ENCODE measurements around the gene STON2.
A peak's percentile ranks its signal among the peaks of the same experiment; 100 is the strongest.

The STON2 gene

DNA sequence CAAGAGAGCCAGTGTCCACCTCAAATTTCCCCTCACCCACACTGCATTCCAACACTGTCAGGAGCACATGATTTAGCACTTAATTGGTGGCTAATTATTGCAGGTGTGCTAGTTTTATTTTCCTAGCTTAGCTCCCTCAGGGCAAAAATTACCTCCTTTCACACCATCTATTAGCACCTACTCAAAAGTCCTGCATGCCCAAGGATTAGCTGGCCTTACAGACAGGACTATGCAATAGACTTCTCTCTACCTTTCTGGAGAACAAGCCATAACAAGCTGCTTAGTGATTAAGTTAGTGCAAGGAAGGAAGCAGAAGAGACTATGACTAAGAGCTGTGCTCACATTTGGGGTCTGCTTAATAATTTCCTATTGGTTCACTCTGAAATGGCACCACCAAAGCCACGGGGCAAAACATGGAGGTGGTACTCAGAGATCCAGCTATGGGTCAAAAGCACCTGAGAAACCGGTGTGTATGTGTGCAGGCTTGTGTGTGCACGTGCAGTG is 69.5 kb downstream of the STON2 start:
- no peak overlapping the region for H3K4me3 ChIP-seq (ENCODE audit: low read depth, low read length)
- no peak overlapping the region for H3K9ac ChIP-seq (ENCODE audit: low read depth, low read length)
- H3K4me1 ChIP-seq (ENCODE audit: control insufficient read depth, insufficient read depth, low read length) = peaks cover 6% of the 10 kb centered on the region; the same call in 1 of the 2 replicates
- no peak overlapping the region for H3K27ac ChIP-seq (ENCODE audit: low read depth, low read length)
- no peaks in the 10 kb centered on the region for H3K36me3 ChIP-seq (ENCODE audit: control insufficient read depth, insufficient read depth, low read length)
- H3K9me3 ChIP-seq (ENCODE audit: control insufficient read depth, insufficient read depth, low read length) = no peaks in the 10 kb centered on the region
- no peaks in the 10 kb centered on the region for H3K27me3 ChIP-seq (ENCODE audit: control insufficient read depth, insufficient read depth, low read length)

DNA sequence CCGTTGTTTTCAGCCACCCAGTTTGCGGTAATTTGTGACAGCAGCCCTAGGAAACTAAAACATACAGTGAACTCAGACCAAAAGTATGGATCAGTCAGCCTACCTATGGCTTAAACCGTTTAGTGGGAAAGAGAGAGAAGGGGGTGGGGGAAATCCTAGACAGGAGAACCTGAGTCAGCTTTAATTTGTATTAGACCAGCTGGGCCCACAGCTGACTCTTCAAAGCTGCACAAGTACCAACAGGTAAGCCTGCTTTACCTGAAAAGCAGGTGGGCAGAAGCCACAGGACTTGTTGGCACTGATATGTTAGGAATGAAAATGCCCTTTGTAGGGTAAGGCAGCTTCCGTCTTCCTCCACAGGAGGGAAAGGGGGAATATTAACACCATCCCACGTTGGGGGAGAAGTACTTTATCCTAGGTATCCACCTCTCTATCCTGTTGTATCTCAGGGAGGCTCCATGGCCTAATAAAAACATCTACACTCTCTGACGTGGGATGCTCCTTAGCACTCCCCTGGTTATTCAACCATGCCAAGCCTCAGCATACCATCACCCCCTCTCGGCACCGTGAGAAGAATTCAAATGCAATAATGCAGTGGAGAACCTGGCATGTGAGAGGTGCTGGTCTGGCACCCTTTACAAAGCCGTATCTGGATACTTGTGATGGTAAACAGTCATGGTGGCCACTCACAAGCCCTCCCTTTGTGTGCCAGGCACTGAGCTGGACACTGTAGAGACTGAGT is 70.3 kb downstream of the STON2 start:
- H3K4me3 ChIP-seq (ENCODE audit: low read depth, low read length) = no peak overlapping the region
- no peak overlapping the region for H3K9ac ChIP-seq (ENCODE audit: low read depth, low read length)
- no peaks in the 10 kb centered on the region for H3K9me3 ChIP-seq (ENCODE audit: control insufficient read depth, insufficient read depth, low read length)
- no peak overlapping the region for H3K27ac ChIP-seq (ENCODE audit: low read depth, low read length)
- H3K27me3 ChIP-seq (ENCODE audit: control insufficient read depth, insufficient read depth, low read length) = no peaks in the 10 kb centered on the region
- no peaks in the 10 kb centered on the region for H3K36me3 ChIP-seq (ENCODE audit: control insufficient read depth, insufficient read depth, low read length)
- H3K4me1 ChIP-seq (ENCODE audit: control insufficient read depth, insufficient read depth, low read length) = peaks cover 15% of the 10 kb centered on the region

DNA sequence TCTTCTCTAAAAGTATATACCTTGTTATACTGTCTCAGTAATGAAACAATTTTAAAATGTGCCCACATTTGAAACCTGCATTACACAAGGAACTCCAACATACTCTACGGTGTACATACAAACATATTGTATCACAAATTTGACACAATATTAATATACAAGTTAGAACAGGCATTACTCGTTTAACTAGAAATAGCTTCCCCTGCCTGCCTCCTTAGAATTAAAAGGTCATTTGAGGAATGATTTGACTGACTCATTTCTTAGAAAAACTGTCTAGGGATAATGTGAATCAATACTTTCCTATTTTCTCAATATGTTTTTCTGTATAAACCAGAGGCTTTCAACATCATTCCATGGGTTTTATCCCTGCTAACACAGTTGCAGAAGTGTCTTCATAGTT is 73.7 kb downstream of the STON2 start:
- H3K27ac ChIP-seq (ENCODE audit: low read depth, low read length) = no peak overlapping the region
- H3K9ac ChIP-seq (ENCODE audit: low read depth, low read length) = no peak overlapping the region
- H3K27me3 ChIP-seq (ENCODE audit: control insufficient read depth, insufficient read depth, low read length) = no peaks in the 10 kb centered on the region
- H3K4me3 ChIP-seq (ENCODE audit: low read depth, low read length) = no peak overlapping the region
- H3K4me1 ChIP-seq (ENCODE audit: control insufficient read depth, insufficient read depth, low read length) = peaks cover 35% of the 10 kb centered on the region
- H3K36me3 ChIP-seq (ENCODE audit: control insufficient read depth, insufficient read depth, low read length) = no peaks in the 10 kb centered on the region
- H3K9me3 ChIP-seq (ENCODE audit: control insufficient read depth, insufficient read depth, low read length) = no peaks in the 10 kb centered on the region

DNA sequence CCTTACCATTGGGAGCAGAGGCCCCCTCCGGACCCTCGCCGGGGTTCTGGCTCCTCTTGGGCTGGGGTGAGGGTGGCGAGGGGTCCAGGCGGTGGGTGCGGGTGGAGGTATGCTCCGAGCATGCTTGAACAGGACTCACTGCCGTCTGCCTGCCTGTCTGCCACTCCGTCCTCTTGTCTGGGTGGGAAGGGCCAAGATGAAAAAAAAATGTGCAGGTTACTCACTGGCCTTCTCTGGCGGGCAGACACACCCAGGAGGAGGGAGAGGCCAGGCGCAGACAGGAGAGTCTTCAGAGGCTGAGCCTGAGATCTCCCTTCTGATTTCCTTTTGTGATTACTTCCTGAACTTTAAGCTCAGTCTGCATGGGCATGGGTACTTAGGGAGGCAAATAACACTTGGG is 76.1 kb downstream of the STON2 start:
- Histone ChIP-seq H3K9ac (ENCODE audit: low read depth, low read length) (no peak overlapping the region), H3K4me1 (ENCODE audit: control insufficient read depth, insufficient read depth, low read length) (peaks cover 32% of the 10 kb centered on the region), H3K36me3 (ENCODE audit: control insufficient read depth, insufficient read depth, low read length) (no peaks in the 10 kb centered on the region), H3K27me3 (ENCODE audit: control insufficient read depth, insufficient read depth, low read length) (no peaks in the 10 kb centered on the region), H3K4me3 (ENCODE audit: low read depth, low read length) (peak overlapping the region; percentile 47), H3K27ac (ENCODE audit: low read depth, low read length) (peak overlapping the region; percentile 84), H3K9me3 (ENCODE audit: control insufficient read depth, insufficient read depth, low read length) (no peaks in the 10 kb centered on the region)

DNA sequence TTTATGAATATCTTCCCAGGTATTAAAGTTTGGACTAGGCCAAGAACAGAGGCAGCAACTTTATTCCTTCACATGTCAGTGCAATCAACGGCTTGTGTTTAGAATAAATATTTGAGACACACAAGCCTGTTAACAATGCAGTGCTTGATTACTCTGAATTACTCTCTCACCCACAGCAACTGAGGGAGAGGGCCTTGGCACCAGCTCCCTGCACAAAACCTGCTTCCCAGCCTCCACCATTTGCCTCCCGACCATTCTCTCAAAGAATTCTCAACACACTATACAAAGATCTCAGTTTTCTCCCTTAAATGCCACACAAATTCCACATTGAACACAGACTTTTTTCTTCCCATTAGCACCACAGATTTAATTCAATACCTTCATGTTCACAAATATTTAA is 77.0 kb downstream of the STON2 start:
- peak overlapping the region; percentile 47 for H3K4me3 ChIP-seq (ENCODE audit: low read depth, low read length)
- H3K27me3 ChIP-seq (ENCODE audit: control insufficient read depth, insufficient read depth, low read length) = no peaks in the 10 kb centered on the region
- H3K9ac ChIP-seq (ENCODE audit: low read depth, low read length) = no peak overlapping the region
- H3K9me3 ChIP-seq (ENCODE audit: control insufficient read depth, insufficient read depth, low read length) = no peaks in the 10 kb centered on the region
- H3K4me1 ChIP-seq (ENCODE audit: control insufficient read depth, insufficient read depth, low read length) = peaks cover 32% of the 10 kb centered on the region
- H3K36me3 ChIP-seq (ENCODE audit: control insufficient read depth, insufficient read depth, low read length) = no peaks in the 10 kb centered on the region
- H3K27ac ChIP-seq (ENCODE audit: low read depth, low read length) = no peak overlapping the region

DNA sequence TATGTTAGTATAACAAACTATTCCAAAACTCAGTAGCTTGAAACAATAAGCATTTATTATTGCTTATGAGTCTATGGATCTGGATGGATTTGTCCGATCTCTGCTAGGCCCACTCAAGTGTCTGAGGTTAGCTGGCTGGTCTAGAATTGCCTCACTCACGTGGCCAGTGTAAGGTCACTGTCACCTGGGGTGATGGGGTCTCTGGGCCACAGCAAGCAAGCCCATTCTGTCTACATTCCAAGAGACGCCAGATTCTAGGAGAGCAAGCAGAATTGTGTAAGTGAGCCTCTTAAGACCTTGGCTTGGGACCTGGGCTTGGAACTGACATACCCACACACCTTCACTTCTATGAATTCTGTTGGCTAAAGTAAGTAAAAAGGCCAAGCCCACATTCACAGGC is 80.2 kb downstream of the STON2 start:
- H3K27ac ChIP-seq (ENCODE audit: low read depth, low read length) = peak overlapping the region; percentile 19
- H3K36me3 ChIP-seq (ENCODE audit: control insufficient read depth, insufficient read depth, low read length) = no peaks in the 10 kb centered on the region
- no peak overlapping the region for H3K4me3 ChIP-seq (ENCODE audit: low read depth, low read length)
- no peak overlapping the region for H3K9ac ChIP-seq (ENCODE audit: low read depth, low read length)
- peaks cover 35% of the 10 kb centered on the region for H3K4me1 ChIP-seq (ENCODE audit: control insufficient read depth, insufficient read depth, low read length)
- H3K9me3 ChIP-seq (ENCODE audit: control insufficient read depth, insufficient read depth, low read length) = no peaks in the 10 kb centered on the region
- H3K27me3 ChIP-seq (ENCODE audit: control insufficient read depth, insufficient read depth, low read length) = no peaks in the 10 kb centered on the region

DNA sequence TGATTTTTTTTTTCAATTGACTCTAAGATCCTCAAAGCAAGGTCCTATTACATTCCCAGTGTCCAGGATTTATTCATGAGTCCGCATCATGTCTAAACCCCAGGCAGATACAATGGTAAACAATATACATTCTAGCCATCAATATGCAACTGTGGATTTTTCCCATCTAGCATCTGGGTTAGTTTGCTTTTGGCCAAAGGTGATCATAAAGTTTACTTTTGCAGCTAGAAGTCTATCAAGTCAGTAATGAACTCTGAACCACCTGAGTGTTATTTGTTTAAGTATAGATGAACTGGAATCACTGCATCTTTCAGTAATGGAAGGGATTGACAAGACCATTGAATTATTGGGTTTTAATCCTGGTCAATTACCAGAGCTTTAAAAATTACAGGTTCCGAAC is 80.8 kb downstream of the STON2 start:
- peaks cover 35% of the 10 kb centered on the region for H3K4me1 ChIP-seq (ENCODE audit: control insufficient read depth, insufficient read depth, low read length)
- no peak overlapping the region for H3K4me3 ChIP-seq (ENCODE audit: low read depth, low read length)

DNA sequence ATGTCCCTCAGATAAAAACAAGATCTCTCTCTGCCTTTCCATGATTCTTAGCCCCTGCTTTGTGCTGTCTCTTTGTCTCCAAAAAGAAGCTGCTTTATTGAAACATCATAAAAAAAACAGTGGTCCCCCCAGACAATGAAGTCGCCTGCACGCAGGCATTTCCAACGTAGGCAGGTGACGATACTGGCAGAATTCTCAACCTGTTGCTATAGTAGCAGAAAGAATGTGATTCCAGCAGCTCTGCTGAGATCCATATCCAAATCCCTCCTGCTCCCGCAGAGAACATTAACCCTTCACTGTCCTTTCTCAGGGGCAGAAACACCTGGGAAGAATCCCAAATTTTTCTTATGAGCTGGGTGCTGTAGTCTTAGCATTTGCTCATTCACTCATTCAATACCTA is 84.8 kb downstream of the STON2 start:
- Histone ChIP-seq H3K4me1 (ENCODE audit: control insufficient read depth, insufficient read depth, low read length) (peaks cover 55% of the 10 kb centered on the region), H3K27ac (ENCODE audit: low read depth, low read length) (peak overlapping the region; percentile 94), H3K9ac (ENCODE audit: low read depth, low read length) (peak overlapping the region; percentile 59; the same call in 1 of the 2 replicates), H3K4me3 (ENCODE audit: low read depth, low read length) (peak overlapping the region; percentile 21; the same call in 1 of the 2 replicates), H3K9me3 (ENCODE audit: control insufficient read depth, insufficient read depth, low read length) (no peaks in the 10 kb centered on the region), H3K27me3 (ENCODE audit: control insufficient read depth, insufficient read depth, low read length) (no peaks in the 10 kb centered on the region), H3K36me3 (ENCODE audit: control insufficient read depth, insufficient read depth, low read length) (no peaks in the 10 kb centered on the region)

More for the DNA sequence above, 80.8 kb downstream of the STON2 start:
- no peaks in the 10 kb centered on the region for H3K27me3 ChIP-seq (ENCODE audit: control insufficient read depth, insufficient read depth, low read length)
- no peak overlapping the region for H3K9ac ChIP-seq (ENCODE audit: low read depth, low read length)
- H3K27ac ChIP-seq (ENCODE audit: low read depth, low read length) = no peak overlapping the region
- H3K9me3 ChIP-seq (ENCODE audit: control insufficient read depth, insufficient read depth, low read length) = no peaks in the 10 kb centered on the region
- no peaks in the 10 kb centered on the region for H3K36me3 ChIP-seq (ENCODE audit: control insufficient read depth, insufficient read depth, low read length)

DNA sequence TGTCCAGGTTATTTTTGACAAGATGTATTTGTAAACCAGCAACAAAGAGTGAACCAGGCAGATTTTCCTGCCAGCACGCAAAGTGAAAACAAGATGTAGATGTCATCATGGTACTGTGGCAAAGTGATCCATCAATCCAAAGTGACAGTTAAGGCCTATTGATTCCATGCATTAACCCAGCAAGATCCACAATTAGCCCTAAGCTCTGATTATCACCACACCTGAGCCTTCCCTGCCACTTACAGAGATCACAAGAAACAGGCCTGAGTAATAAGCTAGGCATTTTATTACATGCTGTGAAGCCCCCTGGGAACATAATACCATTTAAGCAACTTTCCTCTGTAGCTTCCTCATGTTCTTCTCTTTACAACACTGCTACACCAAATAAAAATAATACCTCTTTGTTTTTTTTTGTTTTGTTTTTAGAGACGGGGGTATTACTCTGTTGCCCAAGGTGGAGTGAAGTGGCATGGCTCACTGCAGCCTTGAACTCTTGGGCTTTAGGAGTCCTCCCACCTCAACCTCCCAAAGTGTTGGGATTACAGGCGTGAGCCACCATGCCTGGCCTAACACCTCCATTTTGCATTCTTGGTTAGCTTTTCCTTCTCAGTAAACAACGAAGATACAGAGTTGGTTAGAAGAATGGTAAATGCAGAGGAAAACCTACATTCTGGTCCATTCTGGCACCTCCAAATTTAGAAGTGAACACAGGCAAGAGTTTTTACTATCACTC is 85.5 kb downstream of the STON2 start:
- Histone ChIP-seq H3K4me1 (ENCODE audit: control insufficient read depth, insufficient read depth, low read length) (peaks cover 56% of the 10 kb centered on the region), H3K9me3 (ENCODE audit: control insufficient read depth, insufficient read depth, low read length) (no peaks in the 10 kb centered on the region), H3K36me3 (ENCODE audit: control insufficient read depth, insufficient read depth, low read length) (no peaks in the 10 kb centered on the region), H3K27ac (ENCODE audit: low read depth, low read length) (peak overlapping the region; percentile 94), H3K9ac (ENCODE audit: low read depth, low read length) (peak overlapping the region; percentile 59; the same call in 1 of the 2 replicates), H3K4me3 (ENCODE audit: low read depth, low read length) (no peak overlapping the region; the same call in 1 of the 2 replicates), H3K27me3 (ENCODE audit: control insufficient read depth, insufficient read depth, low read length) (no peaks in the 10 kb centered on the region)

DNA sequence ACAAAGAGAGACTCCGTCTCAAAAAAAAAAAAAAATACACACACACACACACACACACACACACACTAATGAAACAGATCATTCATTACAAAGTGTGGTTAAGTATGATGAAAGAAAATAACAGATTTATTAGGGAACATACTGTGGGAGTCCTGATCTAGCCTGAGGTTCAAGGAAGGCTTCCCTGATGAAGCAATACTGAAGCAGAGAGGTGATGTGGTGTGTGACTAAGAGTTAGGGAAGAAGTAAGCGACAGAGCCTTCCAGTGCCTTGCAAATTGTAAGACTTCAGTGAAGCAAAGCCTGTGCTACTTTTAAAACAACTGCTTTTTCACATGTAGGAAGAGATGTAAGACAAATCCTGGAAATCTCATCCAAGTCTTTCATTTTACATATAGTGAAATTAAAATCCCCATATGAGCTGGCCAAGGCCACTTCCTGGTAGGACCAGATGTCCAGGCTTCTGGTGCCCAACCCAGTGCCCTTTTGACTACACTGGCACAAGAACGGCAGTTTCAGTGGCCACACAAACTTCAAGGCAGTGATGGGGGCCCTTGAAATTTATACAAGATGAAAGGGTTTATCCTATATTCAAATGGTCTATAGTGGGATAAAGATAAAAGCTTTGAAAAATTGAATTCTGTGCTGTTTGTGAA is 86.2 kb downstream of the STON2 start:
- Histone ChIP-seq H3K27ac (ENCODE audit: low read depth, low read length) (peak overlapping the region; percentile 94), H3K4me1 (ENCODE audit: control insufficient read depth, insufficient read depth, low read length) (peaks cover 59% of the 10 kb centered on the region), H3K36me3 (ENCODE audit: control insufficient read depth, insufficient read depth, low read length) (no peaks in the 10 kb centered on the region), H3K27me3 (ENCODE audit: control insufficient read depth, insufficient read depth, low read length) (no peaks in the 10 kb centered on the region), H3K4me3 (ENCODE audit: low read depth, low read length) (no peak overlapping the region), H3K9ac (ENCODE audit: low read depth, low read length) (no peak overlapping the region), H3K9me3 (ENCODE audit: control insufficient read depth, insufficient read depth, low read length) (no peaks in the 10 kb centered on the region)

DNA sequence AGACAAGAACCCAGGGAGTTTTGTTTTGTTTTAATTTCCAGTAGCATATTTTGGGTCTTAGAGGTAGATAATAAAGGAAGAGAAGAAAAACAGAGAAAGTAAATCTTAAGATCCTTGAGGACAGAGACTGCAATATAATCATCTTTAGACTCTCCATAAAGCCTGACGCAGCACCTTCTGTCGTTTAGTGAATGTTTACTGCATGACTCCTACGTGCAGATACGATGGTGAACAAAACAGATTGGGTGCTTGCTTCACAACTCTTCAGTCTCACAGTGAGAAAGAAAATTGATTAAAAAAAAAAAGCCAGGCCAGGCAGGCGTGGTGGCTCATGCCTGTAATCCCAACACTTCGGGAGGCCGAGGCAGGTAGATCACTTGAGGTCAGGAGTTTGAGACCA is 86.9 kb downstream of the STON2 start:
- H3K9ac ChIP-seq (ENCODE audit: low read depth, low read length) = no peak overlapping the region
- H3K9me3 ChIP-seq (ENCODE audit: control insufficient read depth, insufficient read depth, low read length) = no peaks in the 10 kb centered on the region
- no peak overlapping the region for H3K4me3 ChIP-seq (ENCODE audit: low read depth, low read length)
- no peaks in the 10 kb centered on the region for H3K27me3 ChIP-seq (ENCODE audit: control insufficient read depth, insufficient read depth, low read length)
- no peaks in the 10 kb centered on the region for H3K36me3 ChIP-seq (ENCODE audit: control insufficient read depth, insufficient read depth, low read length)
- H3K4me1 ChIP-seq (ENCODE audit: control insufficient read depth, insufficient read depth, low read length) = peaks cover 59% of the 10 kb centered on the region
- H3K27ac ChIP-seq (ENCODE audit: low read depth, low read length) = no peak overlapping the region
